GM19455 (cell line): ENCODE results near the gene SNAPC2.
A peak's percentile ranks its signal among the peaks of the same experiment; 100 is the strongest.
"Not testable (repeated sequence)": the region's sequence is repeated elsewhere in the genome, so short reads cannot be mapped to it uniquely, and the experiment has no call there.

ENCODE experiments used
- ATAC-seq: cut with Tn5 transposase; IDR thresholded peaks from one replicate; pipeline ENCODE4 v1.9.1; 2021; ENCODE audit not compliant: unreplicated experiment

The SNAPC2 gene

GRCh38 chr19:7908742-7909461 lies 11.2 kb upstream of the SNAPC2 start:
- no peak for ATAC-seq

- ATAC-seq, result no peak
These were observed 10.6 kb upstream of the SNAPC2 start for GRCh38 chr19:7909471-7910067.

GRCh38 chr19:7910321-7911161 lies 9.6 kb upstream of the SNAPC2 start:
- no peak for ATAC-seq

GRCh38 chr19:7911508-7912143 lies 8.5 kb upstream of the SNAPC2 start:
- no peak for ATAC-seq

GRCh38 chr19:7912144-7912696 lies 7.9 kb upstream of the SNAPC2 start:
- ATAC-seq, result no peak

- no peak for ATAC-seq
These were observed 7.2 kb upstream of the SNAPC2 start for GRCh38 chr19:7912697-7913564.

GRCh38 chr19:7913652-7914051 lies 6.5 kb upstream of the SNAPC2 start:
- ATAC-seq, result no peak

GRCh38 chr19:7914099-7914498 lies 6.0 kb upstream of the SNAPC2 start:
- ATAC-seq, result no peak

GRCh38 chr19:7914598-7915045 lies 5.5 kb upstream of the SNAPC2 start, which contains the start of gene TGFBR3L:
Gene TGFBR3L, plus strand, starts transcription at chr19:7914830.
- no peak for ATAC-seq

GRCh38 chr19:7915250-7916102 lies 4.7 kb upstream of the SNAPC2 start:
- no peak for ATAC-seq

- ATAC-seq, result no peak
These were observed 3.8 kb upstream of the SNAPC2 start for GRCh38 chr19:7916103-7916954.

GRCh38 chr19:7916955-7917266 lies 3.2 kb upstream of the SNAPC2 start:
- no peak for ATAC-seq

- no peak for ATAC-seq
These were observed 2.7 kb upstream of the SNAPC2 start for GRCh38 chr19:7917267-7918061.

- ATAC-seq, result not testable (repeated sequence)
These were observed 2.0 kb upstream of the SNAPC2 start for GRCh38 chr19:7918062-7918614.

- ATAC-seq, result no peak
These were observed 1.3 kb upstream of the SNAPC2 start for GRCh38 chr19:7918615-7919421.

- peak; percentile 36 for ATAC-seq
These were observed 572 bp downstream of the SNAPC2 start for GRCh38 chr19:7920519-7921301.
